Measurements from ENCODE around the gene OCEL1.

OCEL1 gene

DNA sequence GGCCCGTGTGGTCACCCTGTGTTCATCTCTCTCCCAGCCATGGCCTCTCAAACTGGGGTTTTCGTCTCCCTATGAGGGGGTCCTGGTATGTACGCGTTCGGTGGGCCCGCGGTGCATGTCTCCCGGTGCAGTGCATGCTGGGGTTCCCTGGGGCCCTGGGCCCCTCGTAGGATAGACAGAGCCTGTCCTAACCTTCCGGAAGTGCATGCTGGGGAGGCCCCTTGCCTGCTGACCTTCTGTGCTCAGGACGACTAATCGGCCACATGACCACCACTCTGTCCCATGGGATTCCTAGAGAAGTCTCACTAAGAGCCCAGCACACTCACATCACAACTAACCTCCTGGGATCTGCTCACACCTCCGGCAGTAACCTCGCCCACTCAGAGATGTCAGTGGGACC lies 15.7 kb upstream of the OCEL1 start:
- FAIRE-seq = no peak

DNA sequence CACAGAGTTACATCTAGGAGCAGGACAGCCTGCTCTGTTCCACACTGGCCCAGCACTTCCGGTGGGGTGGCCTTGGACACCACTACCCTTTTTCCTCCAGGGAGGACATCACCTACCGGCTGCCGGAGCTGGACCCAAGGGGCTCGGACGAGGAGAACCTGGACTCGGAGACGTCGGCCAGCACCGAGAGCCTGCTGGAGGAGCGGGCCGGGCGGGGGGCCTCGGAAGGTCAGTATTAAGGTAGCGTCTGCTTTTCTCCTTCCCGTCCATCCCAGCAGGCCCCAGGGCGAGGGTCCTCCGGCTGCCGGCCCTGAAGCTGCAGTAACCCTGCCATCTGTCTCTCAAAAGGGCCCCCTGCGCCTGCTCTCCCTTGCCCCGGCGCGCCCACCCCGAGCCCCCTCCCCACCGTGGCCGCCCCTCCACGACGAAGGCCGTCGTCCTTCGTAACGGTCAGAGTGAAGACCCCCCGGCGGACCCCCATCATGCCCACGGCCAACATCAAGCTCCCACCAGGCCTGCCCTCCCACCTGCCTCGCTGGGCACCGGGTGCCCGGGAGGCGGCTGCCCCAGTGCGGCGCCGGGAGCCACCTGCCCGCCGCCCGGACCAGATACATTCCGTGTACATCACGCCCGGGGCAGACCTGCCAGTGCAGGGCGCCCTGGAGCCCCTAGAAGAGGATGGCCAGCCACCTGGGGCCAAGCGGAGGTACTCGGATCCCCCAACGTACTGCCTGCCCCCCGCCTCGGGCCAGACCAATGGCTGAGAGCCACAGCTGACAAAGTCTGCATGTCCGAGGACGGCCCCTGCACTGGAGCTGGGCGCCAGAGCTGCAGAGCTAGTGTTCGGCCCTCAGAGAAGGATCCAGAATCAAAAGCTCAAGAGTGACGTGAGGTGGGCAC lies 14.2 kb upstream of the OCEL1 start:
- FAIRE-seq = no peak

- no peak for FAIRE-seq
Observed at GRCh38 chr19:17213334-17213733, 12.7 kb upstream of the OCEL1 start.

DNA sequence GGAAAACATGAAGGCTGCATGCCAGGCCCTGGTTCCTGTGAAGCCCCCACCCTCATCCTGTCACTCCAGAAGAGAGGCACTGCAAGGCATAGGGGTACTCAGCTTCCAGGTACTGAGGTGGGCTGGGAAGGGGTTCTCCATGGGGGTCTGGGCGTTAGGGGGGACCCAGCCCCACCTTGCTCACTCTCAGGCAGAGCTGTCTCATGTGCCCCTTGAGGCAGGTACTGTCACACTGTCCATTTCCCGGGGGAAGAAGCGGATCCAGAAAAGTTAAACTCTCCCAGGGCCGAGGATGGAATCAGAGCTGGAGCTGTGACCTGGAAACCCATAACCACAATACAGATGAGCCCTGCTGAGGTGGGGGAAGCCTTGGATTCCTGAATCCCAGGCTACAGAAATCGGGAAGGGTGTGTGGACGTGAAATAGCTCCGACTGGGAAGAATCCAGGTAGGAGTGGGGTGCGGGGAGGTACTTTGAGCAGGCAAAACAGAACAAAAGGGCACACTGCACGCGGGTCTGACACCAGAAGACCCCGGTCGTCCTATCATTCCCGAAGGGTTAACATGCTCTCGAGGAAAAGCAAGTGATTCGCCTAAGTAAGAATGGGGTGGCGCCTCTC lies 11.4 kb upstream of the OCEL1 start:
- no peak for FAIRE-seq

GRCh38 chr19:17215127-17215971 lies 10.7 kb upstream of the OCEL1 start, which contains the start of gene USE1:
TSS of gene USE1 (plus strand) at chr19:17215357. CDS start at chr19:17215406, 49 bp downstream.
- no peak for FAIRE-seq

DNA sequence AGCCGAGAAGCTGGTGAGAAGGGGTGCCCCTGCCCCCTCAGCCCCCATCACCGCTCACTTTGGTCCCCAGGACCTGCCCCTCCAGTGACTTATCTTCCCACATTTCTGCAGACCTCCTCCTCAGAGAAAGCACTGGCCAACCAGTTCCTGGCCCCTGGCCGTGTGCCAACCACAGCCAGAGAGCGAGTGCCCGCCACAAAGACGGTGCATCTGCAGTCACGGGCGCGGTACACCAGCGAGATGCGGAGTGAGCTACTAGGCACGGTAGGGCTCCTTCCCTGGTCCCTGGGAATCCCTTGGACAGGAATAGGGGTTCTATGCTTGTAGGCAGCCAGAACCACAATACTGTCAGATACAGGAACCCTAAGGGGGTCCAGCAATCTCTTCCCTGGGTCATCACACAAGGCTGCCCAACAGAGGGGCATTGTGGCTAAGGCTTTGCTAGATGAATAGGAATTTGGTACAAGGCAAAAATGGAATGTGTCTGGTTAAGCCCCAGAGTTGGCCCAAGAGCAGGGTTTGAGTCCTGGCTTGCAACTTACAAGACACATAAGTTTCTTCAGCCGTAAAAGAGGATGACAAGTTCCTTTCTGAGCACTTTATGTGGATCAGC lies 9.9 kb upstream of the OCEL1 start:
- FAIRE-seq = no peak

GRCh38 chr19:17219286-17219685 lies 6.7 kb upstream of the OCEL1 start:
- FAIRE-seq = no peak

DNA sequence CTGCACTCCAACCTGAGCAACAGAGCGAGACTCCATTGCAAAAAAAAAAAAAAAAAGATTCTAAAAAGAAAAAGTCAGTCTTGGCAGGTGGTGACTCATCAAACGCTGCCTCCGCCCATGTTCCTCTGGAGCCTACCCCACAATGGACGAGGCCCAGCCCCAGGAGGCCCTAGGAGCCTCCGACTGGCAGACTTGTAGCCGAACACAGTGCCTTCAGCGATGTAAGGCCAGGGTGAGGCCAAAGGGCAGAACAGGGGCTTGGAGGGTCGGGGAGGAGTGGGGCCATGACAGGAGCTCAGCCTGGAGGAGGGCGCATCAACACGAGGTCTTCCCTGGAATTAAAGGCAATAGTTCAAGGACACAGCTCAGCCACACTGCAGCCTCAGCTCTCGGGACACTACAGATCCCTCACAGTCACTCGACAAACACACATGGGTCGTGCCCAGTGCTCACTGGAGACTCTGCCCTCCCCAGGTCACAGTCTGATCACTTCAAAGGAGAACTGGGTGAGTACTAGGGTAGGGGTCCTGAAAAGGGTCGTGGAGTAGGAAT lies 5.7 kb upstream of the OCEL1 start:
- FAIRE-seq = no peak

- no peak for FAIRE-seq
Observed at GRCh38 chr19:17225053-17225452, 973 bp upstream of the OCEL1 start.

GRCh38 chr19:17227798-17228367 lies 1.9 kb downstream of the OCEL1 start:
- FAIRE-seq = no peak

DNA sequence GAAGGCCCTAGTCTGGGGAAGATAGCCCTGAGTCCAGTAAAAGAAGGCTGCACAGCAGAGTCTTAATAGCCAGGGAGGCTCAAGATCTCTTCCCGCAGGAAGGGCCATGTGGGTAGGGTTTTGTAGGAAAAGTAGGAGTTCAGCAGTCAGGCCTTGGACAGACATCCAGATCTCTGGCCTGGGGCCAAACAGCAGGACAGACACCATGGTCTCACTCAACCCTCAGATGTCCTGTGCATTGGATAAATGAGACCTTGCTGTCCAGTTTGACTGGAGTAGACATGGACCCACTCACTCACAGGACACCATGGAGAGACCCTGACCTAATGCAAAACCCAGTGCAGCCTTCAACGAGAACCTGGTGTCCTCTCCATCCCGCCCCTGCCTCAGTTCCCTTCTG lies 3.9 kb downstream of the OCEL1 start:
- FAIRE-seq = no peak

- FAIRE-seq = no peak
Observed at GRCh38 chr19:17232258-17232657, 6.2 kb downstream of the OCEL1 start.

DNA sequence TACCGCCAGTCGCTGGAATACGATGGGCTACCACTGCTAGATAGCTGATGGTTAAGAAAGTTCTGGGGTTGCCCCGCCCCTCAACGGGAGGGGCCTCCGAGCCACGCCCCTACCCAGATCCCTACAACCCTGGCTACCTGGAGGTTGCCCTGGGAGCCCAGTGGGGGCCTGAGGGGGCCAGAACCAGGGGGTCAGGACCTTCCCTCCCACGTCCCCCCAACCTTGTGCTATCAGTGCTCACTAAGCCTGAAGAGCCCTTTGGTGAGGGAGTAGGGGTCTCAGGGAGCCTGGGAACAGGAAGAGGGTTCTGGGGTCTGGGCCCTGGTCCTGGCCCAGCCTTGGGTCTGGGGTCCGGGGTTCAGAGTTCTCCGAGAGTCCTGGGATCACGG lies 8.9 kb downstream of the OCEL1 start:
- FAIRE-seq = peak; percentile 3

- no peak for FAIRE-seq
Observed at GRCh38 chr19:17235300-17235970, 9.4 kb downstream of the OCEL1 start.

- FAIRE-seq = no peak
Observed at GRCh38 chr19:17235971-17236777, 10.1 kb downstream of the OCEL1 start.

GRCh38 chr19:17236811-17237543 lies 11.0 kb downstream of the OCEL1 start:
- FAIRE-seq = no peak

GRCh38 chr19:17237747-17238706 lies 12.0 kb downstream of the OCEL1 start:
- FAIRE-seq = no peak

DNA sequence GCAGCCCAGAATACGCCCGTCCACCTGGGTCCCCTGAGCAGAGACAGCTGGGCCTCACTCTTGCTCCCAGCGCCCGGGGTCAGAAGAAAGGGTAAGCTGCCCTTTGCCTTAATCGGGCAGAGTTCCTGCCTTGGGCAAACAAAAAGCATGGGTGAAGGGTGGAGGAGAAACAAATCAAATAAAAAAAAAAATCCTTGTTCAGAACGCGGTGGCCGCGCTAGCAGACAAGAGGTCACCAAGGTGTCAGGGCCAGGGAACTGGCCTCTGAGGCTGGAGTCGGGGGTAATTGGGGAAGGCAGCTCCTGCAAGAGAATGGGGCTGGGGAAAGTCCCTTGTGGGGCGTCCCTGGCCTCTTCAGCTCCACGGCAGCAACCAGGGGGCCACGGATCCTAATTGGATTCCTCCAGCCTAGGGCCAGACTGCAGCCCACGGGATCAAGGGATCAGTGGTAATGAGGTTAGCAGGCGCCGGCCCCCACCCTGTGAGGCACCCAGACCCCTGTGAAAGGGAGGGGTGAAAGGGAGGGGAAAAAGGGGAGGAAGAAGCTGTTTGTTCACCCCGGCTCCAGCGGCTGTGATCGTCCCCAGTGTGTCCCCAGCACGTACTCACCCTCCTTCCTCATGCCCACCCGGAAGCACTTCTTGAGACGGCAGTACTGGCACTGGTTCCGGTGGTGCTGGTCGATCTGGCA lies 14.2 kb downstream of the OCEL1 start:
- no peak for FAIRE-seq
